Stimulated activated naive B cell treated with anti-CD40 and anti-IgM and Interleukin-4, amounts not matched to agents 10 μg/mL and 1 μg/mL and 100 μg/mL, for 72 hours (primary cell): ENCODE results near the gene LMOD3.

Source experiments
- ATAC-seq, 2 donors: fragments of 150-1000 bp; cut with Tn5 transposase; replicated peaks; 2 replicates each; pipeline ENCODE4 v1.10.0; 2021; ENCODE audit warnings: moderate library complexity in 1 of 2
- DNase-seq: peaks from one replicate; pipeline ENCODE4 v3.0.0; 2021
- H3K27ac Mint-ChIP-seq: one replicate; pipeline ENCODE4 v1.8.0; 2022; ENCODE audit warnings: mild to moderate bottlenecking, mixed read lengths
- H3K27me3 Mint-ChIP-seq, 2 donors: one replicate each; pipeline ENCODE4 v1.8.0; 2022; ENCODE audit warnings: mixed read lengths in 2 of 2
- H3K36me3 Mint-ChIP-seq, 2 donors: one replicate each; pipeline ENCODE4 v1.8.0; 2022; ENCODE audit warnings: mixed read lengths in 2 of 2, mild to moderate bottlenecking in 1 of 2
- H3K4me1 Mint-ChIP-seq, 2 donors: one replicate each; pipeline ENCODE4 v1.8.0; 2022; ENCODE audit warnings: mixed read lengths in 2 of 2, mild to moderate bottlenecking in 1 of 2
- H3K4me3 Mint-ChIP-seq, 2 donors: one replicate each; pipeline ENCODE4 v1.8.0; 2022; ENCODE audit warnings: mild to moderate bottlenecking in 2 of 2, mixed read lengths in 2 of 2, moderate library complexity in 1 of 2
- H3K9me3 Mint-ChIP-seq, 2 donors: one replicate each; pipeline ENCODE4 v1.8.0; 2022; ENCODE audit warnings: mixed read lengths in 2 of 2, mild to moderate bottlenecking in 1 of 2

LMOD3 gene

DNA sequence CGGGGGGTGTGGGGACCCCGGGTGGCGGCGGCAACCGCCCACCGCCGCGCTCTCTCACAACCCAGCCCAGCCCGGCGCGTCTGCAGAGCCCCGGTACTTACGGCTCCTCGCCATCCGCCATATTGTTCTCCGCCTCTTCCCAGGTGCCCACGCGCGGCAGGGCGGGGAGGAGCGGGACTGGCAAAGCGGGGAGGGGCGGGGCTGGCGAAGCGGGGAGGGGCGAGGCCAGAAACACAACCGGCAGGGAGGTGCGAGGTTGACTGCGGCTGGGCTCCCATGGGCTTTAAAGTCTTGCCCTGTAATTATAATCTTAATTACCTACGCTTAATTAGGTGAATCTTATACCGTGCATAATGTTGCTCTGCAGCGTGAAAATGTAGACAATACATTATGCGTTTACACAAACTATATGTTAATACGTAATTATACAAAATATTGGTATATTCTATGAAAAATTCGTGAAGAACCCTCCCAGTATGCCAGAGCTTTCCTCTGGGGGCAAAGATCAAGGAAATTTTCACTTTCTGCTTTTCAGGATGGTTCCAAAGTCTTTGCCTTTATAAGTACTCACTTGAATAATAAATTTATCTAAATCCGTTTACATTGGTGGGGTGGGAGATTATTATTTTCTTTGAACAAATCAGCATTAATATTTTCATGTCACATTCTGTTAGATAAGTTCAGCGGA is 42.0 kb downstream of the LMOD3 start, which contains the start of gene UBA3:
Gene UBA3 (minus strand): TSS at position 133 of the 688 bp plus-strand sequence. CDS start 12 bp downstream, at position 121.
- ATAC-seq: peak; percentile 56 to 68
- Mint-ChIP-seq H3K36me3 (peaks cover 4 to 9% of the 10 kb centered on the region in 2 donors), H3K27me3 (no peaks in the 10 kb centered on the region), H3K9me3 (no peaks in the 10 kb centered on the region), H3K27ac (peak within 1 kb of the TSS; percentile 79), H3K4me3 (peak within 1 kb of the TSS; percentile 83 to 84), H3K4me1 (peaks cover 30 to 59% of the 10 kb centered on the region in 2 donors)
- peak; percentile 76 for DNase-seq

DNA sequence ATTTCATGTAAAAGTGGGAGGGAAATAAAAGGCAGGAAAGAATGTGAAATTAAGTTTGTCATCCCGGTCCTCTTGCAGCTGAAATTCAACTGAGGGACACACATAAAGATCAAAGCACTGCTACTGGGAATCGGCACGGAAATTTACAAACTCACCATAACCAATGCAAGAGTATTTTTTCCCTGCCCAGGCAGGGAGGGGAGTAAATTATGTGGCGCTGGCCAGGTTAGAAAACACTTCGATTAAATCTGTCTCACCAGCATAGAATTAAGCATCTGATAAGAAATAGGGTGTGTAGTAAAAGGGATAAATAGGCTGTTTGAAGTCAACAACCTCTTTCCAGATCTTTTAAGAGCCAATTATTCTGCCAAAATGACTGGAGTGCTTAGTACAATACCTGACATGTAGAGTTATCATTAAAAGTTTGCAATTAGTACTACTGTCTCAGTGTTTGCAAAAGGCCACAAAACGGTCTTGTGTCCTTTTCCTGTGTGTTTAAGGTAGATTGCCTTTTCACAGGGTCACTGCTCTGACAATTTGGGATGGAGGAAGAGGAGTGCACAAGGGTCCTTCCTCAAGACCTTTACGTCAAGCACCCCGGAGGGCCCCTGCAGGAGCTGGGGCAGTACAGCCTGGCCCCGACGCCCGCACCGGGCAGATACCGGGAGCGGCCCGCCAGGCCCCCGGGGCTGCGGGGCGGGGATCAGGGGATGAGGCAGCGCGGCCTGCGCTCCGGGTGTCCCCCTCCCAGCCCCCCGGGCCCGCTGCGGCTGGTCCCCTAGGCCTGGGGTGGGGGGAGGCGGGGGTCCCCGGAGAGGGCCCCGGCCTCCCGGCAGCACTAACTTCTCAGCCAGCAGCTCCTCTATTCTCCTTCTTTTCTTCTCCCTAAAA is 42.9 kb downstream of the LMOD3 start:
- no peaks in the 10 kb centered on the region for H3K27me3 Mint-ChIP-seq
- H3K27ac Mint-ChIP-seq: peak overlapping the region; percentile 79
- peaks cover 30 to 57% of the 10 kb centered on the region in 2 donors for H3K4me1 Mint-ChIP-seq
- H3K4me3 Mint-ChIP-seq: peak overlapping the region; percentile 83 to 84
- no peak for DNase-seq
- no peaks in the 10 kb centered on the region for H3K9me3 Mint-ChIP-seq
- peaks cover 4 to 7% of the 10 kb centered on the region in 2 donors for H3K36me3 Mint-ChIP-seq
- ATAC-seq: peak; percentile 18 to 22

DNA sequence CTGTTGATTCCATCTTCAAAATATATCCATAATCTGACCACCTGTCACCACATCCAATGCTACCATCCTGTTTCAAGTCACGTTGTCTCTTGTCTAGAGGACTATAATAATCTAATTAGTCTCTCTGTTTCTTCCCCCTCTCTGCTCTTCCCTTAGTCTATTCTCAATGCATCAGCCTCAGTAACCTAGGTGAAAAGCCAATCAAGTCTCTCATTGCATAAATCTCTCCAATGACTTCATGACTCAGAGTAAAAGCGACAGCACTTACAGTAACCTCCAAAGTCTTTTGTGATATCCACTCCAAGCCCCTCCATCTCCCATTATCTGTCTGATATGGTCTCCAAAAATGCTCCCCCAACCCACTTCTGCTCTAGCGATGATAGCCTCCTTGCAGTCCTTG is 49.5 kb downstream of the LMOD3 start:
- no peak overlapping the region for H3K27ac Mint-ChIP-seq

DNA sequence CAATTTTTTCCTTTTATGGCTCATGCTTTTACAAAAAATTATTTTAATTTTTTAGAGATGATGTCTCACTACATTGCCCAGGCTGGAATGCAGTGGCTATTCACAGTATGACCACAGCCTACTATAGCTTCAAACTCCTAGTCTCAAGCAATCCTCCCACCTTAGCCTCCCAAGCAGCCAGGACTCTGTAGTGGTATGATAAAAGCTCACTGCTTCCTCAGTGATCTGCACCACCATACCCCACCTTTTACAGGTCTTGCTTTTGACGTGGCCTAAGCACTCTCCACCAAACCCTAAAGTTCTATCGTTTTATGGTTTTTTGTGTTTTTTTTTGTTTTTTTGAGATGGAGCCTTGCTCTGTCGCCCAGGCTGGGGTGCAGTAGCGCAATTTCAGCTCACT is 56.3 kb downstream of the LMOD3 start:
- ATAC-seq: no peak
- Mint-ChIP-seq H3K36me3 (peaks cover 17 to 20% of the 10 kb centered on the region in 2 donors), H3K27me3 (no peaks in the 10 kb centered on the region), H3K4me1 (peaks cover 4 to 8% of the 10 kb centered on the region in 2 donors), H3K4me3 (no peak overlapping the region), H3K9me3 (no peaks in the 10 kb centered on the region), H3K27ac (no peak overlapping the region)
- no peak for DNase-seq

More for the DNA sequence above, 49.5 kb downstream of the LMOD3 start:
- DNase-seq (no peak), ATAC-seq (no peak)
- Mint-ChIP-seq H3K4me1 (peaks cover 23 to 33% of the 10 kb centered on the region in 2 donors), H3K9me3 (no peaks in the 10 kb centered on the region), H3K27me3 (no peaks in the 10 kb centered on the region), H3K4me3 (no peak overlapping the region), H3K36me3 (peaks cover 28 to 29% of the 10 kb centered on the region in 2 donors)

DNA sequence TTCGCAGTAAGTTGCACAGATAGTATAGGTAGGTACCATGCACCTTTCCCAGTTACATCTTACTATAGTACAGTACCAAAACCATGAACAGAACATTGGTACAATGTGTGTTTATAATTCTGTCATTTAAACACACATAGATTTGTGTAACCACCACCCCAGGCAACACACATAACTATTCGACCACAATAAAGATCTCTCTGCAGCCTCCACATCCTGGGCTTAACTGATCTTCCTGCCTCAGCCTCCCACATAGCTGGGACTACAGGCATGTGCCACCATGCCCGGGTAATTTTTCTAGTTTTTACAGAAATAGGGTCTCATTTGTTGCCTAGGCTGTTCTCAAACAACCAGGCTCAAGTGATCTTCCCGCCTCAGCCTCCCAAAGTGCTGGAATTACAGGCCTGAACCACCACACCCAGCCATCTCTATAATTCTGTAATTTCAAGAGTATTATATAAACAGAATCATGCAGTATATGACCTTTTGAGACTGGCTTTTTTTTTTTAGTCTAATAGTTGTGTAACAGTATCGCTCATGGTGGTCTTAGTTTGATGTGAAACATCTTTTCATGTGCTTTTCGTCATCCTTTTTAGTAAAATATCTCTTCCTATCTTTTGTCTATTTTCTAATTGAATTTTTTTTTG is 57.0 kb downstream of the LMOD3 start:
- ATAC-seq (no peak), DNase-seq (no peak)
- no peak overlapping the region for H3K27ac Mint-ChIP-seq
- H3K27me3 Mint-ChIP-seq: no peaks in the 10 kb centered on the region
- no peak overlapping the region for H3K4me3 Mint-ChIP-seq
- peaks cover 17 to 19% of the 10 kb centered on the region in 2 donors for H3K36me3 Mint-ChIP-seq
- peaks cover 0 to 2% of the 10 kb centered on the region in 2 donors for H3K4me1 Mint-ChIP-seq
- peaks cover 0 to 1% of the 10 kb centered on the region in 2 donors for H3K9me3 Mint-ChIP-seq

DNA sequence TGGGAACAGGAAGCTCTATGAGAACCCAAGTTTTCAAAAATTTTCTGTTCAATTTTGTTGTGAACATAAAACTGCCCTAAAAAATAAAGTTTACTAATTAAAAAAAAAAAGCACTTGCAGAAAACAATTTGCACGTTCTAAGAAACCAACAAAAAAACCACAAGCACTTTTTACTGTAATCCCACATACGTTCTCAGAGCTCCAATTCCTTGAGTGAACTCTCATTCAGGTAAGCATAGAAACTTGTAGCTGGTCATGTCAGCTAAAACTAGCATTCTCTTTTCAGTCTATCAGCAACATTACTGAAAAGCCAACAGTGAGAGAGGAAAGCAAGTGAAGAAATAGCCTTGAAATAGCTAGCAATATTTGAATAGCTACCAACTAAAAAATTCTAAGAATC is 58.8 kb downstream of the LMOD3 start:
- H3K9me3 Mint-ChIP-seq: peaks cover 0 to 4% of the 10 kb centered on the region in 2 donors
- DNase-seq: no peak
- no peaks in the 10 kb centered on the region for H3K27me3 Mint-ChIP-seq
- no peak overlapping the region for H3K4me3 Mint-ChIP-seq
- H3K4me1 Mint-ChIP-seq: peaks cover 12% of the 10 kb centered on the region in 2 donors
- H3K27ac Mint-ChIP-seq: no peak overlapping the region
- peaks cover 32 to 35% of the 10 kb centered on the region in 2 donors for H3K36me3 Mint-ChIP-seq
- no peak for ATAC-seq

DNA sequence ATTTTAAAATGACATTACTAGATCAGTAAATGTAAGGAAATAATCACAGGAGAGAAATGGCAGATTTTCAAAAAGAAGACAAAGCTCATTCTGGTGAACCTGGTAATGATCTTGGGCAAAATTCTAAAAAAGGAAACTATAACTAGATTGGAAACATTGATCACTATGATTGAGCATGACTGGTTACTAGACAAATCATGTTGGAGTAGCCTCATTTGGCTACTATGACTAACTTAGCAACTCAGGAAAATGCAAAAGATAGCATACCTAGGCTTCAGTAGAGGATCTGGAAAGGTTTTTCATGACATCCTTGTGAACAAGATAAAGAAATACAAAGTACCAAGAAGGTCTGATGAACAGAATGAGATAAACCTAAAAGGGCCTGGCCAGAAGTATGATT is 62.7 kb downstream of the LMOD3 start:
- peaks cover 0 to 4% of the 10 kb centered on the region in 2 donors for H3K9me3 Mint-ChIP-seq
- H3K4me3 Mint-ChIP-seq: no peak overlapping the region
- DNase-seq (no peak), ATAC-seq (no peak)
- peak overlapping the region; percentile 94 for H3K27ac Mint-ChIP-seq
- peaks cover 35 to 40% of the 10 kb centered on the region in 2 donors for H3K36me3 Mint-ChIP-seq
- peaks cover 17 to 19% of the 10 kb centered on the region in 2 donors for H3K4me1 Mint-ChIP-seq
- H3K27me3 Mint-ChIP-seq: no peaks in the 10 kb centered on the region

DNA sequence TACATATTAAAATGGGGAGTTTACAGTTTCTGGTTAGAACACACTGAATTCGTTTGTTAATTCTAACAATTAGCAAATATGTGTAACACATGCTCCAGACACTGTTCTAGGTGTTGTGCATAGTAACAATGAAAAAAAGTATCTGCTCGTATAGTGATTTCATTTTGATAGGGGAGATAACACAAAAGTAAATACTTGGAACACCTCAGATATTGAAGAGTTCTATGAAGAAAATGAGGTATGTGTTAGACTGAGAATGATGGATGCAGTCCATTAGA is 63.5 kb downstream of the LMOD3 start:
- Mint-ChIP-seq H3K27me3 (no peaks in the 10 kb centered on the region), H3K4me1 (peaks cover 17 to 19% of the 10 kb centered on the region in 2 donors), H3K36me3 (peaks cover 35 to 37% of the 10 kb centered on the region in 2 donors), H3K4me3 (peak overlapping the region in 1 of 2 donors; percentile 4), H3K27ac (peak overlapping the region; percentile 94), H3K9me3 (peaks cover 0 to 4% of the 10 kb centered on the region in 2 donors)
- DNase-seq: no peak
- no peak for ATAC-seq

DNA sequence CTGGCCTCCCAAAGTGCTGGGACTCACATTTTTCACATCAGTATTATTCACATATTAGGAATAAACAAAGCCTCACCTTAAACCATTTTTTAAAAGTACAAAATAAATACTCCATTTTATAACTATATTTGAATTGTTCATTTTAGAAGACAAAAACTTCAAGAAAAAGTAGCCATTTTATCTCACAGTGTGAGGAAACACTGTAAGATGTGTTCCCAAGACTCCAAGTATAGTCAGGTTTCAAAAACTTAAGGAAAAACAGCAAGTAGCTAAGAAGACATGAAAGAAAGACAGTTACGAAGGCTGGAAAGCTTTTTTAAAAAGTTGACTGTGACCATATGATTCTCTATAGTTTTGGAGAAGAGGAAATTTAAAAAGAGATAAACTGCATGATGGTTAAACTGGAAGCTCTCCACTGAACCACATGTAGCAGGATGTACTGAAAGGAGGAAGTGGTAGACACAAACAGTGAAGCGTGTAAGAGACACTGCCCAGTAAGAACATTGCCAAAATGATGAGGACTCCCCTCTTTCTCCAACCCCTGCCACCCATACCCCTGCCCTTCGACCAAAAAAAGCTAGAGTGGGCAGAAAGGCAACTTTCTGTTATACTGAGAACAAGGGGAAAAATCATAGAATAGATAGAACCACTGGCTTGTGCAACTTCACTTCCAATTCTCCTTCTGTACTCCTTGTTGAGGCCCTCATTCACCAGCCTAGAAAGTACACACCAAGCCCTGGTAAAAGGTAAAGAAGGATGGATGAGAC is 64.0 kb downstream of the LMOD3 start:
- no peaks in the 10 kb centered on the region for H3K27me3 Mint-ChIP-seq
- peak; percentile 100 for ATAC-seq
- peaks cover 17 to 19% of the 10 kb centered on the region in 2 donors for H3K4me1 Mint-ChIP-seq
- peak overlapping the region; percentile 94 for H3K27ac Mint-ChIP-seq
- peaks cover 0 to 4% of the 10 kb centered on the region in 2 donors for H3K9me3 Mint-ChIP-seq
- DNase-seq: no peak
- H3K4me3 Mint-ChIP-seq: peak overlapping the region; percentile 4 to 19
- H3K36me3 Mint-ChIP-seq: peaks cover 33% of the 10 kb centered on the region in 2 donors
